HepG2 (cell line): ENCODE results near the gene DDX20. TPM values are rescaled to one million over a fixed set of nuclear protein-coding genes. Genes with fewer than 3 reads are reported as not detected.
A peak's percentile ranks its signal among the peaks of the same experiment; 100 is the strongest.

Source experiments
- ATAC-seq: fragments of 200-7000 bp; cut with Tn5 transposase; 3 replicates; pipeline ENCODE4 v1.9.1; 2020; ENCODE audit warnings: mild to moderate bottlenecking, moderate library complexity
- BruUV-seq: library from RNA; stranded (reverse); fragments of 400-500 nt; replicated peaks from 2 replicates; lab custom pipeline; 2021; lab: Mats Ljungman, UMichigan
- CTCF ChIA-PET: fragments of 300-600 bp; formaldehyde crosslinking; extraction: SDS; loops from one replicate; lab custom pipeline; 2021; ENCODE audit warnings: low total read pairs, inconsistent platforms, low intra/inter-chr PET ratio; lab: Yijun Ruan, JAX
- POLR2A ChIA-PET: fragments of 350-600 bp; sonication (Branson Sonifier 250); formaldehyde crosslinking; loops from one replicate; lab custom pipeline; 2020; ENCODE audit warnings: antibody characterized with exemption, inconsistent platforms; lab: Yijun Ruan, JAX
- DNase-seq: peaks from one replicate; pipeline ENCODE4 v3.0.0-alpha.2; 2015; ENCODE audit warnings: low spot score
- FAIRE-seq: peaks from 3 replicates; lab custom pipeline; 2011; peaks lifted over from hg19 to GRCh38; lab: Jason Lieb, UNC
- H2AFZ ChIP-seq: one replicate; pipeline ENCODE4 v1.6.1; 2011; ENCODE audit warnings: low read length, inconsistent platforms
- H3K27ac ChIP-seq: fragments of 300-600 bp; 3 replicates; pipeline ENCODE4 v1.8.0; 2011; ENCODE audit warnings: mixed run types, mild to moderate bottlenecking, mixed read lengths, low read length, inconsistent platforms; ENCODE audit not compliant: insufficient read depth; ENCODE audit errors: extremely low read length
- H3K27me3 ChIP-seq, 2 experiments: fragments of 200-600 bp in 1 of 2; 2 replicates in 1 of 2; 3 replicates in 1 of 2; pipeline versions ENCODE4 v1.6.0 to v1.8.0; 2011; ENCODE audit warnings: low read length in 2 of 2, mild to moderate bottlenecking in 2 of 2, moderate library complexity in 2 of 2, inconsistent platforms in 1 of 2; ENCODE audit not compliant: insufficient read depth in 2 of 2, control insufficient read depth in 1 of 2
- H3K36me3 ChIP-seq, 2 experiments: fragments of 200-600 bp in 1 of 2; replicated peaks in 1 of 2; 2 replicates in 1 of 2; 3 replicates in 1 of 2; pipeline versions ENCODE4 v1.5.1 to v1.8.0; 2011; ENCODE audit warnings: low read length in 2 of 2, inconsistent platforms in 1 of 2; ENCODE audit not compliant: insufficient read depth in 2 of 2, control insufficient read depth in 1 of 2
- H3K4me1 ChIP-seq: 2 replicates; pipeline ENCODE4 v1.5.1; 2012; ENCODE audit warnings: low read length, inconsistent platforms; ENCODE audit not compliant: insufficient read depth
- H3K4me2 ChIP-seq: 2 replicates; pipeline ENCODE4 v1.6.0; 2011; ENCODE audit warnings: low read depth, low read length, inconsistent platforms
- H3K4me3 ChIP-seq, 3 experiments: fragments of 200-600 bp in 1 of 3; sonication (generic), shearing (Covaris generic) in 1 of 3; replicated peaks in 1 of 3; 2 replicates each; pipeline ENCODE4 v1.5.1; 2011 to 2016; ENCODE audit warnings: low read length in 3 of 3, inconsistent platforms in 2 of 3, low read depth in 2 of 3, mild to moderate bottlenecking in 2 of 3, control low read depth in 1 of 3, mixed read lengths in 1 of 3; ENCODE audit not compliant: insufficient read depth in 1 of 3
- H3K79me2 ChIP-seq: one replicate; pipeline ENCODE4 v1.6.1; 2011; ENCODE audit warnings: low read length, inconsistent platforms; ENCODE audit not compliant: insufficient read depth
- H3K9ac ChIP-seq: 2 replicates; pipeline ENCODE4 v1.6.0; 2011; ENCODE audit warnings: mild to moderate bottlenecking, low read depth, low read length, inconsistent platforms; ENCODE audit not compliant: insufficient read depth
- H3K9me3 ChIP-seq: 2 replicates; pipeline ENCODE4 v1.5.1; 2012; ENCODE audit warnings: mild to moderate bottlenecking, low read length
- H4K20me1 ChIP-seq: 2 replicates; pipeline ENCODE4 v1.6.0; 2011; ENCODE audit warnings: inconsistent platforms, mild to moderate bottlenecking, low read length, moderate library complexity; ENCODE audit not compliant: insufficient read depth
- ATAD3A ChIP-seq: sonication (generic); formaldehyde crosslinking; IDR thresholded peaks from 2 replicates; pipeline ENCODE4 v1.4.0; 2020; ENCODE audit warnings: missing genetic modification reagents
- FOXO1 ChIP-seq: sonication (generic); formaldehyde crosslinking; IDR thresholded peaks from 2 replicates; pipeline ENCODE4 v1.4.0; 2020; ENCODE audit warnings: missing genetic modification reagents
- NFIC ChIP-seq: IDR thresholded peaks from 2 replicates; pipeline ENCODE4 v1.6.1; 2012; ENCODE audit warnings: mild to moderate bottlenecking, low read length, inconsistent platforms
- NFYC ChIP-seq: IDR thresholded peaks from 2 replicates; pipeline ENCODE4 v1.6.1; 2016; ENCODE audit warnings: missing genetic modification reagents, missing compliant biosample characterization
- POLR2AphosphoS2 ChIP-seq: IDR thresholded peaks from 2 replicates; pipeline ENCODE4 v1.6.1; 2011; ENCODE audit warnings: low read depth, low read length, improper control_type of control experiment
- RXRA ChIP-seq: sonication (generic); formaldehyde crosslinking; IDR thresholded peaks from 2 replicates; pipeline ENCODE4 v1.5.1; 2020; ENCODE audit warnings: missing genetic modification reagents
- WIZ ChIP-seq: sonication (generic); formaldehyde crosslinking; IDR thresholded peaks from 2 replicates; pipeline ENCODE4 v1.5.1; 2020; ENCODE audit warnings: mild to moderate bottlenecking, missing genetic modification reagents
- ZFX ChIP-seq: sonication (generic); formaldehyde crosslinking; IDR thresholded peaks from 2 replicates; pipeline ENCODE4 v1.4.0; 2020; ENCODE audit warnings: mild to moderate bottlenecking, low read depth, missing genetic modification reagents, moderate library complexity
- ZKSCAN8 ChIP-seq: IDR thresholded peaks from 2 replicates; pipeline ENCODE4 v1.6.1; 2016; ENCODE audit warnings: borderline replicate concordance, missing genetic modification reagents, missing compliant biosample characterization
- ZNF143 ChIP-seq: sonication (generic); formaldehyde crosslinking; IDR thresholded peaks from 2 replicates; pipeline ENCODE4 v1.4.0; 2020; ENCODE audit warnings: missing genetic modification reagents
- WGBS: methylation state at CpG from one replicate; pipeline ENCODE4 v1.1.6; 2017; ENCODE audit warnings: low lambda C conversion rate; 5-methylcytosine and 5-hydroxymethylcytosine counted together
- in situ Hi-C: cut with HindIII; loops from 2 replicates; pipeline ENCODE4 v1.10.0; 2017; ENCODE audit warnings: low pct_unique_long_range_greater_than_20kb; ENCODE audit not compliant: extremely low pct_ligation_motif_present
- intact Hi-C: fragments of 100-400 bp; cut with micrococcal nuclease; formaldehyde crosslinking; loops from one replicate; pipeline ENCODE4 v1.10.0; 2022; ENCODE audit not compliant: unreplicated experiment
- polyA plus RNA-seq, 8 experiments: library from polyadenylated mRNA; depleted of rRNA in 3 of 8; stranded (reverse) in 7 of 8; unstranded in 1 of 8; fragments of >200 nt; fragmentation: Illumina TruSeq in 4 of 8; extraction: Trizol in 4 of 8; gene quantifications; 2 replicates each; pipeline versions ENCODE4 v1.2.1 to v1.2.3, GENCODE V29; 2011 to 2016; ENCODE audit warnings: low read depth in 4 of 8, missing spikeins in 1 of 8, mixed read lengths in 1 of 8; ENCODE audit not compliant: insufficient read depth in 1 of 8
- total RNA-seq, 5 experiments: library from RNA; depleted of rRNA; stranded (reverse); fragments of >200 nt; fragmentation: Illumina TruSeq; extraction: Trizol; gene quantifications; 2 replicates each; pipeline ENCODE4 v1.2.3, GENCODE V29; 2016; ENCODE audit warnings: low read depth in 1 of 5
- TF ChIP-seq, protein P1 (sequence below): sonication (generic); formaldehyde crosslinking; IDR thresholded peaks from one replicate; pipeline ENCODE4 v1.5.1; 2020; ENCODE audit warnings: mild to moderate bottlenecking, missing genetic modification reagents; ENCODE audit errors: not compliant biosample characterization
- TF ChIP-seq, protein P2 (sequence below): sonication (generic); formaldehyde crosslinking; IDR thresholded peaks from 2 replicates; pipeline ENCODE4 v1.5.1; 2020; ENCODE audit warnings: missing genetic modification reagents, mild to moderate bottlenecking, borderline replicate concordance
- TF ChIP-seq, protein P3 (sequence below): sonication (generic); formaldehyde crosslinking; IDR thresholded peaks from 2 replicates; pipeline ENCODE4 v1.8.0; 2022; ENCODE audit warnings: missing genetic modification reagents, low read depth, mild to moderate bottlenecking, borderline replicate concordance
- TF ChIP-seq, protein P4 (sequence below): sonication (generic); formaldehyde crosslinking; IDR thresholded peaks from 2 replicates; pipeline ENCODE4 v1.4.0; 2020; ENCODE audit warnings: missing genetic modification reagents

The DDX20 gene
- total and polyA plus RNA-seq, 2 of the 13 experiments (the other 11 are each of a cell fraction or from before 2014, with no cell fraction given): 4.0 to 14.3 TPM

DNA sequence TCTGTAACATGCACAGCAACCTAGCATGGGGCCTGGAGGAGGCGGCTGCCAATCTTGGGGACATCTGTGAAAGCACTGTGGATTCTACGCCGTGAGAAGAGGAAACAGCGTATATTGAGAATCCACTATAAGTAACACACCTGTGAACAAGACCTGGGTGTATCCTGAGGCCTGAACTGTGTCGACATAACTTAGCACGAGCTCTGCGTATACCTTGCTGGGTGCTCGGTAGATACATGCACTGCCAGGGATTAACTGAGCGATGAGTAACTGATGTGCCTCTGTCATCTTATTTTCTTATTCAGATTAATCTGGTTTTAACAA is 58.6 kb downstream of the DDX20 start:
- Histone ChIP-seq H3K27ac (no peak overlapping the region), H3K27me3 (peaks cover 1 to 25% of the 10 kb centered on the region in 2 experiments; a peak in 4 of 5 replicates), H3K79me2 (no peaks in the 10 kb centered on the region), H2AFZ (no peak overlapping the region), H3K9me3 (no peaks in the 10 kb centered on the region), H3K4me1 (peaks cover 11% of the 10 kb centered on the region; the same call in 1 of the 2 replicates), H3K36me3 (no peaks in the 10 kb centered on the region), H3K4me2 (peak overlapping the region; percentile 48; the same call in 1 of the 2 replicates), H3K9ac (no peak overlapping the region), H3K4me3 (no peak overlapping the region; a peak in 1 of 6 replicates), H4K20me1 (no peaks in the 10 kb centered on the region)
- in situ Hi-C loops (no loop called here), intact Hi-C loops (no loop called here)
- POLR2A ChIA-PET: no interaction called here
- DNase-seq (no peak), FAIRE-seq (no peak), ATAC-seq (peak; percentile 40)
- WGBS: 45% methylated on average over 6 of the region's 9 CpGs
- CTCF ChIA-PET: no interaction called here
- no TSS peak for BruUV-seq
- no peak for TF ChIP-seq ZNF143 (CRISPR knock-in tag)
- TF ChIP-seq, protein P1, sequence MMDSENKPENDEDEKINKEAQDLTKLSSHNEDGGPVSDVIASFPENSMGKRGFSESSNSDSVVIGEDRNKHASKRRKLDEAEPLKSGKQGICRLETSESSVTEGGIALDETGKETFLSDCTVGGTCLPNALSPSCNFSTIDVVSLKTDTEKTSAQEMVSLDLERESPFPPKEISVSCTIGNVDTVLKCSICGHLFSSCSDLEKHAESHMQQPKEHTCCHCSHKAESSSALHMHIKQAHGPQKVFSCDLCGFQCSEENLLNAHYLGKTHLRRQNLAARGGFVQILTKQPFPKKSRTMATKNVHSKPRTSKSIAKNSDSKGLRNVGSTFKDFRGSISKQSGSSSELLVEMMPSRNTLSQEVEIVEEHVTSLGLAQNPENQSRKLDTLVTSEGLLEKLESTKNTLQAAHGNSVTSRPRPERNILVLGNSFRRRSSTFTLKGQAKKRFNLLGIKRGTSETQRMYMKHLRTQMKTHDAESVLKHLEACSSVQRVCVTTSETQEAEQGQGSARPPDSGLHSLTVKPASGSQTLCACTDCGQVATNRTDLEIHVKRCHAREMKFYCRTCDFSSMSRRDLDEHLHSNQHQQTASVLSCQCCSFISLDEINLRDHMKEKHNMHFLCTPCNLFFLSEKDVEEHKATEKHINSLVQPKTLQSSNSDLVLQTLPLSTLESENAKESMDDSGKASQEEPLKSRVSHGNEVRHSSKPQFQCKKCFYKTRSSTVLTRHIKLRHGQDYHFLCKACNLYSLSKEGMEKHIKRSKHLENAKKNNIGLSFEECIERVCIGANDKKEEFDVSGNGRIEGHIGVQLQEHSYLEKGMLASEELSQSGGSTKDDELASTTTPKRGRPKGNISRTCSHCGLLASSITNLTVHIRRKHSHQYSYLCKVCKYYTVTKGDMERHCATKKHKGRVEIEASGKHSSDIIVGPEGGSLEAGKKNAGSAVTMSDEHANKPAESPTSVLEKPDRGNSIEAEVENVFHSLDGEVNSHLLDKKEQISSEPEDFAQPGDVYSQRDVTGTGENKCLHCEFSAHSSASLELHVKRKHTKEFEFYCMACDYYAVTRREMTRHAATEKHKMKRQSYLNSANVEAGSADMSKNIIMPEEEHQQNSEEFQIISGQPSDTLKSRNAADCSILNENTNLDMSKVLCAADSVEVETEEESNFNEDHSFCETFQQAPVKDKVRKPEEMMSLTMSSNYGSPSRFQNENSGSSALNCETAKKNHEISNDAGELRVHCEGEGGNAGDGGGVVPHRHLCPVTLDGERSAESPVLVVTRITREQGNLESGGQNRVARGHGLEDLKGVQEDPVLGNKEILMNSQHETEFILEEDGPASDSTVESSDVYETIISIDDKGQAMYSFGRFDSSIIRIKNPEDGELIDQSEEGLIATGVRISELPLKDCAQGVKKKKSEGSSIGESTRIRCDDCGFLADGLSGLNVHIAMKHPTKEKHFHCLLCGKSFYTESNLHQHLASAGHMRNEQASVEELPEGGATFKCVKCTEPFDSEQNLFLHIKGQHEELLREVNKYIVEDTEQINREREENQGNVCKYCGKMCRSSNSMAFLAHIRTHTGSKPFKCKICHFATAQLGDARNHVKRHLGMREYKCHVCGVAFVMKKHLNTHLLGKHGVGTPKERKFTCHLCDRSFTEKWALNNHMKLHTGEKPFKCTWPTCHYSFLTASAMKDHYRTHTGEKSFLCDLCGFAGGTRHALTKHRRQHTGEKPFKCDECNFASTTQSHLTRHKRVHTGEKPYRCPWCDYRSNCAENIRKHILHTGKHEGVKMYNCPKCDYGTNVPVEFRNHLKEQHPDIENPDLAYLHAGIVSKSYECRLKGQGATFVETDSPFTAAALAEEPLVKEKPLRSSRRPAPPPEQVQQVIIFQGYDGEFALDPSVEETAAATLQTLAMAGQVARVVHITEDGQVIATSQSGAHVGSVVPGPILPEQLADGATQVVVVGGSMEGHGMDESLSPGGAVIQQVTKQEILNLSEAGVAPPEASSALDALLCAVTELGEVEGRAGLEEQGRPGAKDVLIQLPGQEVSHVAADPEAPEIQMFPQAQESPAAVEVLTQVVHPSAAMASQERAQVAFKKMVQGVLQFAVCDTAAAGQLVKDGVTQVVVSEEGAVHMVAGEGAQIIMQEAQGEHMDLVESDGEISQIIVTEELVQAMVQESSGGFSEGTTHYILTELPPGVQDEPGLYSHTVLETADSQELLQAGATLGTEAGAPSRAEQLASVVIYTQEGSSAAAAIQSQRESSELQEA (CRISPR knock-in tag): no peak
- TF ChIP-seq, protein P2, sequence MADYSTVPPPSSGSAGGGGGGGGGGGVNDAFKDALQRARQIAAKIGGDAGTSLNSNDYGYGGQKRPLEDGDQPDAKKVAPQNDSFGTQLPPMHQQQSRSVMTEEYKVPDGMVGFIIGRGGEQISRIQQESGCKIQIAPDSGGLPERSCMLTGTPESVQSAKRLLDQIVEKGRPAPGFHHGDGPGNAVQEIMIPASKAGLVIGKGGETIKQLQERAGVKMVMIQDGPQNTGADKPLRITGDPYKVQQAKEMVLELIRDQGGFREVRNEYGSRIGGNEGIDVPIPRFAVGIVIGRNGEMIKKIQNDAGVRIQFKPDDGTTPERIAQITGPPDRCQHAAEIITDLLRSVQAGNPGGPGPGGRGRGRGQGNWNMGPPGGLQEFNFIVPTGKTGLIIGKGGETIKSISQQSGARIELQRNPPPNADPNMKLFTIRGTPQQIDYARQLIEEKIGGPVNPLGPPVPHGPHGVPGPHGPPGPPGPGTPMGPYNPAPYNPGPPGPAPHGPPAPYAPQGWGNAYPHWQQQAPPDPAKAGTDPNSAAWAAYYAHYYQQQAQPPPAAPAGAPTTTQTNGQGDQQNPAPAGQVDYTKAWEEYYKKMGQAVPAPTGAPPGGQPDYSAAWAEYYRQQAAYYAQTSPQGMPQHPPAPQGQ (CRISPR knock-in tag): no peak
- TF ChIP-seq, protein P3, sequence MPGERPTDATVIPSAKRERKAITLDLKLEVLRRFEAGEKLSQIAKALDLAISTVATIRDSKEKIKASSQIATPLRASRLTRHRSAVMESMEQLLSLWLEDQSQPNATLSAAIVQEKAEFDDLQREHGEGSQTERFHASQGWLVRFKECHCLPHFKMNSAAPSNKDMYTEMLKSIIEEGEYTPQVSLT (CRISPR knock-in tag): no peak
- TF ChIP-seq, protein P4, sequence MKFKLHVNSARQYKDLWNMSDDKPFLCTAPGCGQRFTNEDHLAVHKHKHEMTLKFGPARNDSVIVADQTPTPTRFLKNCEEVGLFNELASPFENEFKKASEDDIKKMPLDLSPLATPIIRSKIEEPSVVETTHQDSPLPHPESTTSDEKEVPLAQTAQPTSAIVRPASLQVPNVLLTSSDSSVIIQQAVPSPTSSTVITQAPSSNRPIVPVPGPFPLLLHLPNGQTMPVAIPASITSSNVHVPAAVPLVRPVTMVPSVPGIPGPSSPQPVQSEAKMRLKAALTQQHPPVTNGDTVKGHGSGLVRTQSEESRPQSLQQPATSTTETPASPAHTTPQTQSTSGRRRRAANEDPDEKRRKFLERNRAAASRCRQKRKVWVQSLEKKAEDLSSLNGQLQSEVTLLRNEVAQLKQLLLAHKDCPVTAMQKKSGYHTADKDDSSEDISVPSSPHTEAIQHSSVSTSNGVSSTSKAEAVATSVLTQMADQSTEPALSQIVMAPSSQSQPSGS (CRISPR knock-in tag): no peak
- TF ChIP-seq ZKSCAN8 (CRISPR knock-in tag): no peak
- TF ChIP-seq POLR2AphosphoS2: no peak
- TF ChIP-seq NFYC (CRISPR knock-in tag): no peak
- TF ChIP-seq WIZ (CRISPR knock-in tag): no peak
- no peak for TF ChIP-seq NFIC
- TF ChIP-seq ZFX: no peak
- no peak for TF ChIP-seq ATAD3A (CRISPR knock-in tag)
- no peak for TF ChIP-seq RXRA
- TF ChIP-seq FOXO1 (CRISPR knock-in tag): no peak
